SK-N-SH (cell line): Measurements from ENCODE around the gene E2F3. TPM values are rescaled to one million over a fixed set of nuclear protein-coding genes. Genes with fewer than 3 reads are reported as not detected.

ENCODE experiments used
- CTCF ChIA-PET: fragments of 300-600, 350-600 bp; formaldehyde crosslinking; extraction: SDS; loops from one replicate; lab custom pipeline; 2021; lab: Yijun Ruan, JAX
- POLR2A ChIA-PET: fragments of 350-600 bp; sonication (Branson Sonifier 250); formaldehyde crosslinking; extraction: SDS; loops from one replicate; lab custom pipeline; 2020; ENCODE audit warnings: antibody characterized with exemption, inconsistent platforms; lab: Yijun Ruan, JAX
- DNase-seq: peaks from one replicate; pipeline ENCODE4 v3.0.0; 2012
- H2AFZ ChIP-seq: fragments of 200-600 bp; sonication (generic); 2 replicates; pipeline ENCODE4 v1.8.1; 2016; ENCODE audit warnings: antibody characterized with exemption, mild to moderate bottlenecking, low read depth
- H3F3A ChIP-seq: fragments of 200-600 bp; sonication (generic); replicated peaks from 2 replicates; pipeline ENCODE3; 2016; ENCODE audit warnings: antibody characterized with exemption, mild to moderate bottlenecking; ENCODE audit not compliant: insufficient read depth
- H3K27ac ChIP-seq, 2 experiments: fragments of 200-500 bp in 1 of 2; fragments of 200-600 bp in 1 of 2; sonication (Bioruptor generic) in 1 of 2; sonication (generic), shearing (Covaris generic) in 1 of 2; 2 replicates each; pipeline versions ENCODE4 v1.5.1 to v1.6.1; 2014 to 2016; ENCODE audit warnings: low read depth in 2 of 2, inconsistent platforms in 1 of 2, low read length in 1 of 2, mild to moderate bottlenecking in 1 of 2, mixed read lengths in 1 of 2
- H3K27me3 ChIP-seq: fragments of 200-600 bp; sonication (generic), shearing (Covaris generic); 2 replicates; pipeline ENCODE4 v1.6.1; 2016; ENCODE audit warnings: mixed run types; ENCODE audit not compliant: insufficient read depth
- H3K36me3 ChIP-seq, 2 experiments: fragments of 200-500 bp in 1 of 2; fragments of 200-600 bp in 1 of 2; sonication (Bioruptor generic) in 1 of 2; sonication (generic) in 1 of 2; replicated peaks in 1 of 2; 2 replicates each; pipeline versions ENCODE3 to v1.5.1; 2014 to 2016; ENCODE audit warnings: low read length in 1 of 2, mild to moderate bottlenecking in 1 of 2; ENCODE audit not compliant: insufficient read depth in 2 of 2, control insufficient read depth in 1 of 2
- H3K4me1 ChIP-seq, 2 experiments: fragments of 200-500 bp in 1 of 2; fragments of 200-600 bp in 1 of 2; sonication (Bioruptor generic) in 1 of 2; sonication (generic), shearing (Covaris generic) in 1 of 2; 2 replicates each; pipeline versions ENCODE4 v1.5.1 to v1.6.1; 2014 to 2016; ENCODE audit warnings: low read depth in 1 of 2, low read length in 1 of 2, mixed run types in 1 of 2; ENCODE audit not compliant: insufficient read depth in 2 of 2, control insufficient read depth in 1 of 2
- H3K4me2 ChIP-seq: fragments of 200-600 bp; sonication (generic), shearing (Covaris generic); 2 replicates; pipeline ENCODE4 v1.6.1; 2017; ENCODE audit warnings: mixed run types
- H3K4me3 ChIP-seq, 2 experiments: fragments of 200-500 bp in 1 of 2; fragments of 200-600 bp in 1 of 2; sonication (Bioruptor generic) in 1 of 2; sonication (generic), shearing (Covaris generic) in 1 of 2; 2 replicates each; pipeline versions ENCODE4 v1.5.1 to v1.8.1; 2014 to 2016; ENCODE audit warnings: low read depth in 2 of 2, inconsistent platforms in 1 of 2, low read length in 1 of 2, mild to moderate bottlenecking in 1 of 2, mixed read lengths in 1 of 2, moderate library complexity in 1 of 2
- H3K79me2 ChIP-seq: fragments of 200-600 bp; sonication (generic); 2 replicates; pipeline ENCODE4 v1.8.1; 2017; ENCODE audit warnings: mild to moderate bottlenecking; ENCODE audit not compliant: insufficient read depth
- H3K9ac ChIP-seq: fragments of 200-600 bp; sonication (generic); 2 replicates; pipeline ENCODE4 v1.6.1; 2017; ENCODE audit warnings: mixed run types
- H3K9me2 ChIP-seq: fragments of 200-600 bp; sonication (generic); 2 replicates; pipeline ENCODE4 v1.6.1; 2017; ENCODE audit warnings: mixed run types
- H3K9me3 ChIP-seq: fragments of 200-600 bp; sonication (generic); 2 replicates; pipeline ENCODE4 v1.6.1; 2017; ENCODE audit warnings: mixed run types, mild to moderate bottlenecking, moderate library complexity
- H4K20me1 ChIP-seq: fragments of 200-600 bp; sonication (generic); 2 replicates; pipeline ENCODE4 v1.6.1; 2017; ENCODE audit warnings: mild to moderate bottlenecking, mixed run types; ENCODE audit not compliant: insufficient read depth
- CHD2 ChIP-seq: fragments of 150-350 bp; IDR thresholded peaks from 2 replicates; pipeline ENCODE4 v1.6.1; 2018; ENCODE audit warnings: low read length; ENCODE audit not compliant: partially characterized antibody
- FOSL2 ChIP-seq: IDR thresholded peaks from 2 replicates; pipeline ENCODE4 v1.4.0; 2012; ENCODE audit warnings: low read depth, mild to moderate bottlenecking, moderate library complexity, borderline replicate concordance
- FOXJ3 ChIP-seq: sonication (generic); formaldehyde crosslinking; IDR thresholded peaks from 2 replicates; pipeline ENCODE4 v1.5.1; 2020; ENCODE audit warnings: mild to moderate bottlenecking, missing genetic modification reagents
- GABPA ChIP-seq: IDR thresholded peaks from 2 replicates; pipeline ENCODE4 v1.4.0; 2012; ENCODE audit warnings: low read depth, mild to moderate bottlenecking
- GATA2 ChIP-seq: sonication (generic); formaldehyde crosslinking; IDR thresholded peaks from 2 replicates; pipeline ENCODE4 v1.5.0; 2020; ENCODE audit warnings: mild to moderate bottlenecking, missing genetic modification reagents
- MAX ChIP-seq: IDR thresholded peaks from 2 replicates; pipeline ENCODE4 v1.4.0; 2012; ENCODE audit warnings: low read depth
- MEF2A ChIP-seq: IDR thresholded peaks from 2 replicates; pipeline ENCODE4 v1.4.0; 2012; ENCODE audit warnings: low read depth, borderline replicate concordance
- MXI1 ChIP-seq: IDR thresholded peaks from 2 replicates; pipeline ENCODE4 v1.6.1; 2012; ENCODE audit warnings: mild to moderate bottlenecking, low read depth, low read length, improper control_type of control experiment
- NFIC ChIP-seq: IDR thresholded peaks from 2 replicates; pipeline ENCODE4 v1.4.0; 2012; ENCODE audit warnings: borderline replicate concordance
- NRF1 ChIP-seq: IDR thresholded peaks from 2 replicates; pipeline ENCODE4 v1.6.1; 2012; ENCODE audit warnings: low read depth, mild to moderate bottlenecking, low read length
- PBX3 ChIP-seq: IDR thresholded peaks from 2 replicates; pipeline ENCODE4; 2012
- RAD21 ChIP-seq: IDR thresholded peaks from 2 replicates; pipeline ENCODE4 v1.6.1; 2012; ENCODE audit warnings: mild to moderate bottlenecking, low read length
- REST ChIP-seq: IDR thresholded peaks from 2 replicates; pipeline ENCODE4 v1.6.1; 2012; ENCODE audit warnings: mild to moderate bottlenecking, low read depth, low read length, moderate library complexity
- RFX5 ChIP-seq: IDR thresholded peaks from 2 replicates; pipeline ENCODE4 v1.6.1; 2012; ENCODE audit warnings: mild to moderate bottlenecking, improper control_type of control experiment, low read length
- RXRA ChIP-seq: IDR thresholded peaks from 2 replicates; pipeline ENCODE4 v1.4.0; 2012; ENCODE audit warnings: low read depth, mild to moderate bottlenecking, borderline replicate concordance
- TEAD4 ChIP-seq: IDR thresholded peaks from 2 replicates; pipeline ENCODE4 v1.4.0; 2012; ENCODE audit warnings: mild to moderate bottlenecking, borderline replicate concordance; ENCODE audit not compliant: insufficient read depth
- USF1 ChIP-seq: IDR thresholded peaks from 2 replicates; pipeline ENCODE4 v1.4.0; 2012; ENCODE audit warnings: low read depth, borderline replicate concordance
- USF2 ChIP-seq: fragments of 150-350 bp; IDR thresholded peaks from 2 replicates; pipeline ENCODE4 v1.6.1; 2017; ENCODE audit warnings: antibody characterized with exemption, low read length, low read depth, borderline replicate concordance
- WGBS: methylation state at CpG from one replicate; pipeline ENCODE4 v1.1.6; 2017; ENCODE audit warnings: low lambda C conversion rate; 5-methylcytosine and 5-hydroxymethylcytosine counted together
- polyA plus RNA-seq, 3 experiments: library from polyadenylated mRNA; depleted of rRNA; stranded (reverse); fragments of >200 nt; gene quantifications; 2 replicates each; pipeline ENCODE4 v1.2.3, GENCODE V29; 2012

E2F3 gene
- polyA plus RNA-seq, 1 of the 3 experiments (the other 2 are of a cell fraction), result 12.7 TPM

GRCh38 chr6:20474874-20475542 lies 73.3 kb downstream of the E2F3 start:
- CTCF ChIA-PET, result no interaction called here
- Histone ChIP-seq H3K27me3 (no peaks in the 10 kb centered on the region), H3K9me2 (no peaks in the 10 kb centered on the region), H3K36me3 (peaks cover 2 to 5% of the 10 kb centered on the region in 2 experiments), H3K9ac (no peak overlapping the region), H4K20me1 (peaks cover 73% of the 10 kb centered on the region), H3K9me3 (no peaks in the 10 kb centered on the region), H2AFZ (no peak overlapping the region), H3K27ac (no peak overlapping the region), H3K4me1 (peaks cover 0 to 6% of the 10 kb centered on the region in 2 experiments; a peak in 1 of 4 replicates), H3K4me2 (no peak overlapping the region), H3F3A (peaks cover 2% of the 10 kb centered on the region), H3K79me2 (peaks cover 93% of the 10 kb centered on the region), H3K4me3 (no peak overlapping the region)
- TF ChIP-seq RXRA (no peak), USF1 (no peak), MEF2A (no peak), NRF1 (no peak), PBX3 (no peak), RAD21 (no peak), GATA2 (no peak), USF2 (no peak), REST (no peak), NFIC (no peak), MXI1 (no peak), FOXJ3 (CRISPR knock-in tag) (no peak), CHD2 (no peak), MAX (no peak), GABPA (no peak), RFX5 (no peak), FOSL2 (no peak), TEAD4 (no peak)
- POLR2A ChIA-PET, result no interaction called here
- 98% methylated on average over 7 of the region's 7 CpGs for WGBS
- DNase-seq, result no peak
